NB4 (cell line): Measurements from ENCODE around the gene RARRES2.

Experiments used
- CTCF ChIP-seq: IDR thresholded peaks from one replicate; pipeline ENCODE4 v1.5.1; 2012; ENCODE audit warnings: low read depth, low read length
- POLR2A ChIP-seq: IDR thresholded peaks from 2 replicates; pipeline ENCODE4 v1.6.1; 2011; ENCODE audit warnings: mild to moderate bottlenecking; ENCODE audit not compliant: insufficient read length; ENCODE audit errors: extremely low read depth

DNA sequence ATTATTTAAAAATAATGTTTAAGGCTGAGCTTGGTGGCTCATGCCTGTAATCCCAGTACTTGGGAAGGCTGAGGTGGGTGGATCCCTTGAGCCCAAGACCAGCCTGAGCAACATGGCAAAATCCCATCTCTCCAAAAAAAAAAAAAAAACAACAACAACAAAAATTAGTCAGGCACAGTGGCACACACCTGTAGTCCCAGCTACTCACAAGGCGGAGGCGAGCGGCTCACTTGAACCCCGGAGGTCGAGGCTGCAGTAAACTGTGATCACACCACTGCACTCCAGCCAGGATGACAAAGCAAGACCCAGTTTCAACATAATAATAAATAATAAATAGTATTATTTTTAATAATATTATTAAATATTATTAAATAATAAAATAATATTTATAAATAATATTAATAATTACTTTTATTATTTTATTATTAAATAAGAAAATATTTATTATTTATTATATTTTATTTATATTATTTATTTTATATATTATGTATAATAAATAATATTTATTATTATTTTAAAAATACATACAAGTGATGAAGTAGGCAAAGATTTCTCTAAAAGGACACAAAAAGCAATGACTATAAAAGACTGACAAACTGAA is 26.7 kb downstream of the RARRES2 start:
- TF ChIP-seq CTCF (no peak), POLR2A (no peak)
